NCI-H82 treated with DMSO at 0.1 percent for 48 hours (cell line): Measurements from ENCODE around the gene SFR1.
"Not testable (repeated sequence)": the region's sequence is repeated elsewhere in the genome, so short reads cannot be mapped to it uniquely, and the experiment has no call there.

ENCODE experiments used
- DNase-seq: peaks from one replicate; lab custom pipeline; 2025; ENCODE audit not compliant: unreplicated experiment; lab: John Stamatoyannopoulos, UW

Gene SFR1

DNA sequence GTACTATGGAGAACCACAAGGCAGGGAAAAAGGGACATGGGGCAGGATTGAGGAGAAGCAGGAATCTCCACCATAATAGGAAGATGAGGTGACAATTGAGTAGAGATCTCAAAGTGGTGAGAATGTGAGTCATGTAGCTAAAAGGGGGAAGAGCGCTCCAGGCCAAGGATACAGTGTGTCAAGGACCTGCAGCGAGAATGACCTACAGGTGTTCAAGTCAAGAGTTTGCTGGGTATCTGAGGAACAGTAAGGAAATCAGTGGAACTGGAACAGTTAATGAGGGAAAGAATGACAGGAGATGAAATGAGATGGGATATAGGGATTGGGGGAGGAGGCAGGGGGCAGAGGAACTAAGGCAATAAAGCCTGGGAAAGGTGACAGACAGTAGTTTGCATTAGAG, 33.6 kb downstream of the SFR1 start:
- DNase-seq: no peak

DNA sequence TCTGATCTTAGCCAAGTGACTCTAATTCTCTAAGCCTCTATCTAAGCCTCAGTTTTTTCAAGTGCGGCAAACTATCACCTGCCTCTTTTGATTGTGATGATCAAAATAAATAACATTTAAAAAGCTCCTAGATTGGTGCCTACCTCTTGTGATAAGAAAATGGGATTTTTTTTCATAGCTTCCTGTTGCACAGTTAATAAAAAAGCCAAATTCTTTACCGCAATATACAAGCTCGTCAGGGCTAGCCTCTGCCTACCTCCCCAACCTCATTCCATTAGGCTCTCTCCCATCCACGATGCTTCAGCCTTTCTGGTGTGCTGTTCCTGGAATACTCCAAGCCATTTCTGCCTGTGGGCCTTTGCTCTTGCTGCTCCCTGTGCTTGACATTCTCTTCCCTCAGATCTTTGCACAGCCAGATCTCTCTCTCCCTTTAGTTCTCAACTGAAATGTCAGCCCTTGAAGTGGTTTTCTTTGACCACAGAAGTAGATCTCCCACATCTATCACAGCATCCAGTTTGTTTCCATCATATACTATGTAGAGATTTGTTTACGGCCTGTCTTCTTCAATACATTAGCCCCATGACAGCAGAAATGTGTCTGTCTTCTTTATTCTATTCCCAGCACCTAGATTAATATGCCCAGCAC, 48.8 kb downstream of the SFR1 start:
- DNase-seq: no peak

DNA sequence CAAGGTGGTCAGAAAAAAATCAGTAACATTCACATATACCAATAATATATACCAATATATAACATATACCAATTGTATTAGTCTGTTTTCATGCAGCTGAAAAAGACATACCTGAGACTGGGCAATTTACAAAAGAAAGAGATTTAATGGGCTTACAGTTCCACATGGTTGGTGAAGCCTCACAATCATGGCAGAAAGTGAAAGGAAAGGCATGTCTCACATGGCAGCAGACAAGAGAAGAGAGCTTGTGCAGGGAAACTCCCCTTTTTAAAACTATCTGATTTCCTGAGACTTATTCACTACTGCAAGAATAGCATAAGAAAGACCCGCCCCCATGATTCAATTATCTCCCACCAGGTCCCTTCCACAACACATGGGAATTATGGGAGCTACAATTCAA, 52.2 kb downstream of the SFR1 start:
- not testable (repeated sequence) for DNase-seq
